ENCODE measurements around the gene ZNF217.
A peak's percentile ranks its signal among the peaks of the same experiment; 100 is the strongest.
"Not testable (repeated sequence)": the region's sequence is repeated elsewhere in the genome, so short reads cannot be mapped to it uniquely, and the experiment has no call there.

The ZNF217 gene

GRCh38 chr20:53628758-53629157, 35.1 kb upstream of the ZNF217 start:
- not testable (repeated sequence) for H3K9me3 ChIP-seq (ENCODE audit: low read length); H3K4me1 ChIP-seq (ENCODE audit: insufficient read depth, low read length); H3K27ac ChIP-seq (ENCODE audit: low read depth, low read length); H3K36me3 ChIP-seq (ENCODE audit: insufficient read depth, low read length); H3K4me3 ChIP-seq (ENCODE audit: low read depth in 1 of 2, low read length in 2 of 2); H3K27me3 ChIP-seq (ENCODE audit: control insufficient read depth in 1 of 2, insufficient read depth in 2 of 2, low read length in 2 of 2); H3K9ac ChIP-seq (ENCODE audit: low read length)

DNA sequence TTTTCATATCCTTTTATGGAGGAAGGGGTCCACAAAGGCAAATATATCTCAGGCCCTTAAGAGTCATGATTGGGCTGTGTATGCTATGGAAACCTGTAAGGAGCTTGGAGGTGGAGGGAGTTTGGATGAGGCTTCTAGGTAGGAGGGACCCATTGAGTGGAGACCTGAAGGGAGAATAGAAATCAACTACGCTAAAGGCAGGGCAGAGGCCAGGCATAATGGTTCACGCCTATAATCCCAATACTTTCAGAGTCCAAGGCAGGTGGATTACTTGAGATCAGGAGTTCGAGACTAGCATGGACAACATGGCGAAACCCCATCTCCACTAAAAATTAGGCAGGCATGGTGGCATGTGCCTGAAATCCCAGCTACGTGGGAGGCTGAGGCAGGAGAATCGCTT, 34.4 kb upstream of the ZNF217 start:
- Histone ChIP-seq H3K9me3 (ENCODE audit: low read length) (no peaks in the 10 kb centered on the region), H3K4me1 (ENCODE audit: insufficient read depth, low read length) (peaks cover 6% of the 10 kb centered on the region), H3K36me3 (ENCODE audit: insufficient read depth, low read length) (no peaks in the 10 kb centered on the region), H3K27ac (ENCODE audit: low read depth, low read length) (no peak overlapping the region), H3K4me3 (ENCODE audit: low read depth in 1 of 2, low read length in 2 of 2) (no peak overlapping the region), H3K9ac (ENCODE audit: low read length) (no peak overlapping the region), H3K27me3 (ENCODE audit: control insufficient read depth in 1 of 2, insufficient read depth in 2 of 2, low read length in 2 of 2) (no peaks in the 10 kb centered on the region)

DNA sequence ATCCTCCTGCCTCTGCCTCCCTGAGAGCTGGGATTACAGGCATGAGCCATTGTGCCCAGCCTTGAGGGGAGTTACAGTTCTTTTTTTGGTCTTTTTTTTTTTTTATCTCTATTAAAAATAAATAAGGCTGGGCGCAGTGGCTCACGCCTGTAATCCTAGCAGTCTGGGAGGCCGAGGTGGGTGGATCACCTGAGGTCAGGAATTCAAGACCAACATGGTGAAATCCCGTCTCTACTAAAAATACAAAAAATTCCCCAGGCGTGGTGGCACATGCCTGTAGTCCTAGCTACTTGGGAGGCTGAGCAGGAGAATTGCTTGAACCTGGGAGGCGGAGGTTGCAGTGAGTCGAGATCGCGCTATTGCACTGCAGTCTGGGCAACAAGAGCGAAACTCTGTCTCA, 33.4 kb upstream of the ZNF217 start:
- H3K36me3 ChIP-seq (ENCODE audit: insufficient read depth, low read length); H3K4me3 ChIP-seq (ENCODE audit: low read depth in 1 of 2, low read length in 2 of 2); H3K9me3 ChIP-seq (ENCODE audit: low read length); H3K9ac ChIP-seq (ENCODE audit: low read length); H3K27ac ChIP-seq (ENCODE audit: low read depth, low read length); H3K27me3 ChIP-seq (ENCODE audit: control insufficient read depth in 1 of 2, insufficient read depth in 2 of 2, low read length in 2 of 2): not testable (repeated sequence)
- H3K4me1 ChIP-seq (ENCODE audit: insufficient read depth, low read length) = peaks cover 16% of the 10 kb centered on the region

DNA sequence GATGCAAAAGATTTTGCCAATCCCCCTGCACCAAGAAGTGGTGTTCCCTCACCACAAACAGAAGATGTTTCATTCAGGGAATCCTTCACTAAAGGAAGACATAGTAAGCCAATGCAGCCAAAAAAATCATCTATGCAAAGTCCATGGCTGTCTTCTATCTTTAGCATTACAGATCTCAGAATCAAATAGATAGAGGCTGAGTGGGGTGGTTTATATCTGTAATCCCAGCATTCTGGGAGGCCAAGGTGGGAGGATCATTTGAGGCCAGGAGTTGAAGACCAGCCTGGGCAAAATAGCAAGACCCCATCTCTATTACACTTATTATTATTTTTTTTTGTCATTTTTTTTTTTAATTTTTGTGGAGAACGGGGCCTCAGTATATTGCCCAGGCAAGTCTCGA, 32.9 kb upstream of the ZNF217 start:
- H3K9me3 ChIP-seq (ENCODE audit: low read length) = no peaks in the 10 kb centered on the region
- no peak overlapping the region for H3K9ac ChIP-seq (ENCODE audit: low read length)
- H3K4me3 ChIP-seq (ENCODE audit: low read depth in 1 of 2, low read length in 2 of 2) = no peak overlapping the region
- no peaks in the 10 kb centered on the region for H3K36me3 ChIP-seq (ENCODE audit: insufficient read depth, low read length)
- H3K27me3 ChIP-seq (ENCODE audit: control insufficient read depth in 1 of 2, insufficient read depth in 2 of 2, low read length in 2 of 2) = no peaks in the 10 kb centered on the region
- H3K4me1 ChIP-seq (ENCODE audit: insufficient read depth, low read length) = peaks cover 20% of the 10 kb centered on the region
- no peak overlapping the region for H3K27ac ChIP-seq (ENCODE audit: low read depth, low read length)

GRCh38 chr20:53625311-53626129, 31.9 kb upstream of the ZNF217 start:
- Histone ChIP-seq H3K27ac (ENCODE audit: low read depth, low read length) (no peak overlapping the region), H3K27me3 (ENCODE audit: control insufficient read depth in 1 of 2, insufficient read depth in 2 of 2, low read length in 2 of 2) (no peaks in the 10 kb centered on the region), H3K4me1 (ENCODE audit: insufficient read depth, low read length) (peaks cover 25% of the 10 kb centered on the region), H3K4me3 (ENCODE audit: low read depth in 1 of 2, low read length in 2 of 2) (no peak overlapping the region), H3K36me3 (ENCODE audit: insufficient read depth, low read length) (no peaks in the 10 kb centered on the region), H3K9me3 (ENCODE audit: low read length) (no peaks in the 10 kb centered on the region), H3K9ac (ENCODE audit: low read length) (no peak overlapping the region)

DNA sequence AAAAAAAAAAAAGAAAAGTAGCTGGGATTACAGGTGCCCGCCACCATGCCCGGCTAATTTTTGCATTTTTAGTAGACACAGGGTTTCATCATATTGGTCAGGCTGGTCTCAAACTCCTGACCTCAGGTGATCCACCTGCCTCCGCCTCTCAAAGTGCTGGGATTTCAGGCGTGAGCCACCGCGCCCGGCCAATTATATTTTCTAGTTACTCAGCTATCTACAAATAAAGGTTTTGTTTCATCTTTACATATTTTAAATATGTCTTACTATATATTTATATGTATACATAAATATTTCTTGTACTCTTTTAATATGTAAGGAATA, 31.2 kb upstream of the ZNF217 start:
- not testable (repeated sequence) for H3K27me3 ChIP-seq (ENCODE audit: control insufficient read depth in 1 of 2, insufficient read depth in 2 of 2, low read length in 2 of 2); H3K9me3 ChIP-seq (ENCODE audit: low read length); H3K27ac ChIP-seq (ENCODE audit: low read depth, low read length); H3K36me3 ChIP-seq (ENCODE audit: insufficient read depth, low read length); H3K4me3 ChIP-seq (ENCODE audit: low read depth in 1 of 2, low read length in 2 of 2); H3K9ac ChIP-seq (ENCODE audit: low read length)
- H3K4me1 ChIP-seq (ENCODE audit: insufficient read depth, low read length) = peaks cover 25% of the 10 kb centered on the region

- Histone ChIP-seq H3K4me1 (ENCODE audit: insufficient read depth, low read length) (peaks cover 25% of the 10 kb centered on the region), H3K27ac (ENCODE audit: low read depth, low read length) (peak overlapping the region; percentile 47), H3K36me3 (ENCODE audit: insufficient read depth, low read length) (no peaks in the 10 kb centered on the region), H3K9me3 (ENCODE audit: low read length) (no peaks in the 10 kb centered on the region), H3K9ac (ENCODE audit: low read length) (peak overlapping the region; percentile 59), H3K27me3 (ENCODE audit: control insufficient read depth in 1 of 2, insufficient read depth in 2 of 2, low read length in 2 of 2) (no peaks in the 10 kb centered on the region), H3K4me3 (ENCODE audit: low read depth in 1 of 2, low read length in 2 of 2) (peak overlapping the region; percentile 21 to 72)
Observed at GRCh38 chr20:53623454-53624211, 30.0 kb upstream of the ZNF217 start.

- Histone ChIP-seq H3K4me3 (ENCODE audit: low read depth in 1 of 2, low read length in 2 of 2) (peak overlapping the region; percentile 21 to 72), H3K9me3 (ENCODE audit: low read length) (no peaks in the 10 kb centered on the region), H3K4me1 (ENCODE audit: insufficient read depth, low read length) (peaks cover 25% of the 10 kb centered on the region), H3K36me3 (ENCODE audit: insufficient read depth, low read length) (no peaks in the 10 kb centered on the region), H3K9ac (ENCODE audit: low read length) (peak overlapping the region; percentile 59), H3K27me3 (ENCODE audit: control insufficient read depth in 1 of 2, insufficient read depth in 2 of 2, low read length in 2 of 2) (no peaks in the 10 kb centered on the region), H3K27ac (ENCODE audit: low read depth, low read length) (peak overlapping the region; percentile 47)
Observed at GRCh38 chr20:53623134-53623453, 29.5 kb upstream of the ZNF217 start.

- peak overlapping the region in 1 of 2 donors; percentile 72 for H3K4me3 ChIP-seq (ENCODE audit: low read depth in 1 of 2, low read length in 2 of 2)
- H3K4me1 ChIP-seq (ENCODE audit: insufficient read depth, low read length) = peaks cover 25% of the 10 kb centered on the region
- H3K27me3 ChIP-seq (ENCODE audit: control insufficient read depth in 1 of 2, insufficient read depth in 2 of 2, low read length in 2 of 2) = no peaks in the 10 kb centered on the region
- no peak overlapping the region for H3K9ac ChIP-seq (ENCODE audit: low read length)
- no peaks in the 10 kb centered on the region for H3K9me3 ChIP-seq (ENCODE audit: low read length)
- no peaks in the 10 kb centered on the region for H3K36me3 ChIP-seq (ENCODE audit: insufficient read depth, low read length)
- H3K27ac ChIP-seq (ENCODE audit: low read depth, low read length) = peak overlapping the region; percentile 47
Observed at GRCh38 chr20:53622247-53623133, 28.9 kb upstream of the ZNF217 start.

GRCh38 chr20:53621482-53622246, 28.0 kb upstream of the ZNF217 start:
- H3K9ac ChIP-seq (ENCODE audit: low read length) = no peak overlapping the region
- no peaks in the 10 kb centered on the region for H3K36me3 ChIP-seq (ENCODE audit: insufficient read depth, low read length)
- peaks cover 25% of the 10 kb centered on the region for H3K4me1 ChIP-seq (ENCODE audit: insufficient read depth, low read length)
- no peak overlapping the region for H3K27ac ChIP-seq (ENCODE audit: low read depth, low read length)
- H3K27me3 ChIP-seq (ENCODE audit: control insufficient read depth in 1 of 2, insufficient read depth in 2 of 2, low read length in 2 of 2) = no peaks in the 10 kb centered on the region
- H3K4me3 ChIP-seq (ENCODE audit: low read depth in 1 of 2, low read length in 2 of 2) = no peak overlapping the region
- H3K9me3 ChIP-seq (ENCODE audit: low read length) = no peaks in the 10 kb centered on the region

DNA sequence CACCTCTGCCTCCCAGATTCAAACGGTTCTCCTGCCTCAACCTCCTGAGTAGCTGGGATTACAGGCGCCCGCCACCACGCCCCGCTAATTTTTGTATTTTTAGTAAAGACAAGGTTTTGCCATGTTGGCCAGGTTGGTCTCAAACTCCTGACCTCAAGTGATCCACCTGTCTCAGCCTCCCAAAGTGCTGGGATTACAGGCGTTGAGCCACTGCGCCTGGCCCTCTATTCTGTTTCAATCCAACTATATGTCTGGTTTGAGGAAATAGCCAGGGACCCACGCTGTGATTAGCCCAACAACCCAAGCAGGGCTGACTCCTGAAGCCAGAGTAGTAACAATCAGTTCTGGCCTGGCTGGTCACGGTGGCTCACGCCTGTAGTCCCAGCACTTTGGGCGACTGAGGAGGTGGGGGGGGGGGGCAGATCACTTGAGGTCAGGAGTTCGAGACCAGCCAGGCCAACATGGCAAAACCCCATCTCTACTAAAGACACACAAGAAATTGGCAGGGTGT, 24.9 kb upstream of the ZNF217 start:
- not testable (repeated sequence) for H3K27ac ChIP-seq (ENCODE audit: low read depth, low read length); H3K9me3 ChIP-seq (ENCODE audit: low read length); H3K36me3 ChIP-seq (ENCODE audit: insufficient read depth, low read length); H3K4me3 ChIP-seq (ENCODE audit: low read depth in 1 of 2, low read length in 2 of 2); H3K27me3 ChIP-seq (ENCODE audit: control insufficient read depth in 1 of 2, insufficient read depth in 2 of 2, low read length in 2 of 2); H3K9ac ChIP-seq (ENCODE audit: low read length)
- peaks cover 19% of the 10 kb centered on the region for H3K4me1 ChIP-seq (ENCODE audit: insufficient read depth, low read length)

All from muscle layer of colon (tissue), 2 donors.